ENCODE data around the gene RIPK3. TPM values are rescaled to one million over a fixed set of nuclear protein-coding genes. Genes with fewer than 3 reads are reported as not detected.
A peak's percentile ranks its signal among the peaks of the same experiment; 100 is the strongest.
"Not testable (repeated sequence)": the region's sequence is repeated elsewhere in the genome, so short reads cannot be mapped to it uniquely, and the experiment has no call there.

The RIPK3 gene
- total RNA-seq, 1 experiment from 2014 or later = 24.9 TPM

GRCh38 chr14:24348186-24348585, 8.4 kb upstream of the RIPK3 start:
- no peak for DNase-seq (ENCODE audit: low spot score)

- no peak for DNase-seq (ENCODE audit: low spot score)
Measured at GRCh38 chr14:24347134-24347533, 7.3 kb upstream of the RIPK3 start.

- peak; percentile 7 for DNase-seq (ENCODE audit: low spot score)
Measured at GRCh38 chr14:24343795-24344660, 4.2 kb upstream of the RIPK3 start.

GRCh38 chr14:24342889-24343288, 3.1 kb upstream of the RIPK3 start:
- no peak for DNase-seq (ENCODE audit: low spot score)

- DNase-seq (ENCODE audit: low spot score) = no peak
Measured at GRCh38 chr14:24340606-24341005, 815 bp upstream of the RIPK3 start.

DNA sequence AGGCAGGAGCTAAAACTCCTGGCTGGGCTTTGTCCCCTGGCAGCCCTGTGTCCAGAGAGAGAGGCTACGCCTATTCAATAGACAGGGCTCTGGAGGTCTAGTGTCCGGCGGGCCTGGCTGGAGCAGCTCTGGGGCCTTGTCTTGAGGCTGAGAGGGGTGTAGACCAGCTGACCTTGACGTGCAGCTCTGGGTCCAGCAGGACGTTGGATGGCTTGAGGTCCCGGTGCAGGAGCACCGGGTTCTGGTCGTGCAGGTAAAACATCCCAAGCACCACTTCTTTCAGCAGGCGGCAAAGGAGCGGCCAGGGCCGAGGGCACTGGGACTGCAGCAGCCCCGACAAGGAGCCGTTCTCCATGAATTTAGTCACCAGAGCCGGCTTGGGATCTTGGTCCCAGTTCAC, 948 bp downstream of the RIPK3 start:
- DNase-seq (ENCODE audit: low spot score) = no peak

GRCh38 chr14:24337824-24338175, 2.0 kb downstream of the RIPK3 start:
- no peak for DNase-seq (ENCODE audit: low spot score)

DNA sequence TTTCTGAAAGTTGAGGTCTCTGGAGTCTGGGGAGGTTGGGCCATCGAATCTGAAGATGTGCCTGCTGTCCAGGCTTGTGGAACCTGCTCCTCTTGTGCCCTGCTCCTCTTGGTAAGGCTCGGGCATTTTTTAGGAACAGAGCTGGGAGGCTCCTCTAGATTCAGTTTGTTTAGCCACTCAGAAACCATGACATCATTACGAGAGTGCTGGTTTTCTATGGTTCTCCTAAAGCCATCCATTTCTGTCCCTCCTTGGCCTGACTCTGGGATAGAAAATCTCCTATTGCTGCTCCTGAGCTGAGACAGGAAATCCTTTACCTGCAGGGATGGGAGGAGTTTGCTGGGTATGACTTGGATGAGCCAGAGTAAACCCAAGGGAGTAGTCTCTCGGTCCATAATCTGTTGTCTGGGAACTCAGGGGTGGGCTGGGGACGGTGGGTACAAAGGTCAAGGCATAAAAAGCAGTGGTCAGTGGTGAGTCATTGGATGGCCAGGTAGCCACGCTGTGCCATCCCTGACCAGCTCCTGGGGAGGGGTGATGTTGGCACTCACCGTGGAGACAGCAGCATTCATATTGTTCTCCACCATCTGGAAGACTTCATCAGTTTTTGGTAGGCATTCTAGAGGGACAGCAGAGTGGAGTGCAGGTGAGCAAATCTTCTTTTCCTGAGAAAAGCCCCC, 2.5 kb downstream of the RIPK3 start:
- peak; percentile 33 for DNase-seq (ENCODE audit: low spot score)

DNA sequence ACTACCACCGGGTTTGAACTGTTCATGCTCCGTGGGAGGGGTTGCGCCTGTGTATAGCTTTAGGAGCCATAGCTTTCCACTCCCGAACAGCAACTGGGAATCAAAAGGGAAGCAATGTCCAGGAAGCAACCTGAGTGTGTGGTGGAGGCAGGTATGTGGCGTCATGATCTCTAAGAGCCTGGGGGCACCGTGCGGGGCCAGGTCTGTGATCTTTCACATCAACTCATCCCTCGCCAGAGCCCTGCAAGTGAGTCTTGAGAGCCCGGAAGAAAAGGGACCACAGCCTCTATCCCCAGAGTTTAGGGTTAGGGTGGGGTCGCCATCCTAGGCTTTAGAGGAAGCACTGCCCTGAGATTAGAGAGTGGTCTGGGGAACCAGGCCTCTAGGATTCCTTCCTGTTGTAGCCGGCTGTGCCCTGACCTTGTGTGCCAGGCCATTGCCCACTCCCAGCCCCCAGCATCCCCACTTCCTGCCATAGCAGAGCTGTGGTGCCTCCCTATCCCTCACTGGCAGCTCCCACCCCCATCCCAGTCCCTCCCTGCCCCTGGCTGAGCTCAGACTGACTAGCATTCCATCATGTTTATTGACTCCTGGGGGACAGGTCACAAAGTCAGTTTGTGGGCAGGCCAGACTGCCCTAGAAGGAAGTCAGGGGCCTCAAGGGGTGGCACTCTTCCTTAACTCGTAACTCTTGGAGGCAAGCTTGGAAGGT, 4.2 kb downstream of the RIPK3 start:
- DNase-seq (ENCODE audit: low spot score) = peak; percentile 50

DNA sequence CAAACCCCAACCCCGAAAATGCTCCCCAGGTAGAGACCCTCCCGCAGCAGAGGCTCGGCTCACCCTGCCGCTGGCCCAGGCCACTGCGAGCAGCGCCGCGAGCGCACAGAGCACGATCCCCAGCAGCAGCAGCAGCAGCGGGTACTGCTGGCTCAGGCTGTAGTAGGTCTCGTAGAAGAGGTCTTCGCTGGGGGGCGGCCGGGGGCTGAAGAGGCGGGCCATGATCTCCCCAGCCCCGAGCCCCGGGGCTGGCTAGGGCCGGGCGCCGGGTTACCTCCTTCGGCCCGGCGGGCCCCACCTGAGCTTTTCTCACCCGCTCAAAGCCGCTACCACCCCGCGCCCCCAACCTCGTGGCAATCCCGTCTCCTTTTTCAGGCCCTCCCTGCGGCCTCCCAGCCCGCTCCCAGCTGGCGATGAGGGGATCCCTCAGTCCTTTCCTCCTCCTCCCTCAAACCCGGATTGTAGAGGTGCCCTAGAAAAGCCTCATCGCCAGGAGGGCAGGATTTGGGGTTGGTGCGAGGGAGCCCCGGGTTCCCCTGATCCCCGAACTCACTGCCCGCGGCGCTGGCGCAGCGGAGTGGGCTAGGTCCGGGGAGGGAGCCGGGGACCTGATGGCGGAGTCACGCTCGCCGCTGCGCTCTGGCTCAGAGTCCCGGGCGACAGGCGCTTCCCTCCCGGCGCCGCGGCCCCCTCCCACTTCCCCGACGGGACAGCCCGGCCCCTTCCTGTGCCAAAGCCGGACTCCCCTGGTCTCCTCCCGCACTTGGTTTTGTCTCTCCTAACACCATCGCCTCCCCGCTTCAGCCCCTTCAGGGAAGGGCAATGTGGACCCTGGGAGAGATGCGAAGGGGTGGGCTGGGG, 5.1 kb downstream of the RIPK3 start, which contains the start of gene ADCY4:
Gene ADCY4, minus strand, starts transcription at position 641 of the 861 bp plus-strand sequence. Its CDS starts 419 bp downstream, at position 222.
- DNase-seq (ENCODE audit: low spot score) = no peak

GRCh38 chr14:24332268-24332993, 7.4 kb downstream of the RIPK3 start:
- DNase-seq (ENCODE audit: low spot score) = peak; percentile 71

DNA sequence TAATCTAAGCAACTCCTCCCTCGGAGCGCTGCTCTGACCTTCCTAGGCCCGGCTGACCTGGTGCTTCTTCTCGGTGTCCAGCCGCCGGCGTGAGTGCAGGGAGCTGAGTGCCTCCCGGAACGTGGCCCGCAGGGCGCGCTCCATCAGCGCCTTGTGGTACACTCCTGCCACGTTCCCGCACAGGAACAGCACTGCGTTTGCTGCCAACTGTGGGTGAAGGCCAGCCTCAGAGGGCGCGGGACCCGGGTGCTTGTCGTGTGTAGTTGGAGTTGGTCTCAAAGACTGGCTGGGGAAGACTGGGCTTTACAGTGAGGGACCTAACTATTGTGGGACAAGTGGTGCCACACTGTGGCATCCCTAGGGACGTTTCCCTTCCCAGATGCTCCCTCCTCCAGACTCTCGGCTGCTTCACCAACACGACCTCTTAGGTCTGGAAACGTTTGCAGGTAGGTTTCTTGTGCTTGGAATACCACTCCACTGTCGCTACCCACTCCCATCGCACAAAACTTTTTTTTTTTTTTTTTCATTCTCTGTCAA, 8.0 kb downstream of the RIPK3 start:
- DNase-seq (ENCODE audit: low spot score) = peak; percentile 19

DNA sequence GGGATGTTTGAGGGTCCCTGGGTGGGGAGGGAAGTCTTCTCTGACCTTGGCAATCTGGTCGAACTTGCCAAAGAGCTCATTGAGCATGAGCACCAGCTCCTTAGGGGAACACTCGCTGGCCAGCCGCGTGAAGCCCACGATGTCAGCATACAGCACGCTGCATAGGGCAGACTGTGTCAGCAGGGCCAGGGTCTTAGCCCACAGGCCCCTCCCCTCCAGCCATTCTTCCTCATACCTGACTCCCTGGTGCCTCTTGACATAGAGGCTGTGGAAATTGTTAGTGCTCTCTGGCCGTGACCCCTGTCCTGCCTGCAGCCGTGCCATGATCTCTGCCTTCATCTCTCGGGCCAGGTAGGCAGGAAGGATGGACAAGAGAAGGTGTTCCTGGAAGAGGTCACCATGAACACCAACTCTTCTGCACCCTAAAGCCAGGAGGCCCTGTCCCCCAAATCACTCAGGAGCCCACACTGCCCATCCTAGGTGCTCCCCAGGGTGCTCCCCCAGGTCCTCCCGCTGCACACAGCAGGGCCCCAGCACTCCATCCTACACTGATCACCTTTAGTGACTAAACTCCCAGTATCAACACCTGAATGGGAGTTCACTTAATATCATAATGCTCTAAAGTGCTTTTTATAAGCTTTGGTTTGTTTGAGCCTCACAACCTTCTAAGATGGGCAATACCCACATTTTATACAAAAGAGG, 8.7 kb downstream of the RIPK3 start:
- no peak for DNase-seq (ENCODE audit: low spot score)

DNA sequence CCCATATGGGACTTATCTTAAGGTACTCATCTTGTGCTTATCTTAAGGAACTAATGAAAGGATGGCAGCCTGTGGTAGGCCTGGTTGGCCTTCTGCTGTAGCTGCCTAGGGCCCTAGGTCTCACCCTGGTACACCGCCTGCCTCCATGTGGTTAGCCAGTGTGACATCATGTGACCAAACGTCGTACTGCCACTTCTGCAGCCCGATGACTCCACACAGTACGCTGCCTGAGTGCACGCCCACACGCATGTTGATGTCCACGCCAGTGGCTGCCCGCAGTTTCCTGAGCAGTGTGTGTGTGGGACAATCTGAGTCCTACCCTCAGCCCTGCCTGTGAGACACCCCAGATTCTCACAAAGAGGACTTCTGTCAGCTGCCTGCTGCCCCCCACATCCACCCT, 10.1 kb downstream of the RIPK3 start:
- no peak for DNase-seq (ENCODE audit: low spot score)

GRCh38 chr14:24329073-24329663, 10.6 kb downstream of the RIPK3 start:
- DNase-seq (ENCODE audit: low spot score) = no peak

- not testable (repeated sequence) for DNase-seq (ENCODE audit: low spot score)
Measured at GRCh38 chr14:24327914-24328313, 11.9 kb downstream of the RIPK3 start.

GRCh38 chr14:24327303-24327702, 12.5 kb downstream of the RIPK3 start:
- DNase-seq (ENCODE audit: low spot score) = no peak

DNA sequence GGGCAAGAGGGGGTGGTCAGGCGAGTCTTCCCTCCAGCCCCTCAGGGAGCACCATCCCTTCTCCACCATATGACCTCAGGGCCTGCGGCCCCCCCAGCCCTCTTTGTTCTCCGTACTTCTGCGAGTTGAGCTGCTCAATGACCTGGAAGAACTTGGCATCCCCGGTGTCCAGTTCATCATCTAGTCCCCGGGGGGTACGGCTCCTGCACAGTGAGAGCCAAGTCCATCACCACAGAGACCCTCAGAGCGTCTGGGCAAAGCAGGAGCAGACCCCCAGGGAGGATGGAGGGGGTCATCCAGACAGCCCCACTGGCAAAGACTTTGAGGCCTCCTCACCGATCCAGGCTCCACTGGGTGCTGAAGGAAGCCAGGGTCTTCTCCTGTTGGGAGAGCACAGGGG, 13.8 kb downstream of the RIPK3 start:
- no peak for DNase-seq (ENCODE audit: low spot score)

DNA sequence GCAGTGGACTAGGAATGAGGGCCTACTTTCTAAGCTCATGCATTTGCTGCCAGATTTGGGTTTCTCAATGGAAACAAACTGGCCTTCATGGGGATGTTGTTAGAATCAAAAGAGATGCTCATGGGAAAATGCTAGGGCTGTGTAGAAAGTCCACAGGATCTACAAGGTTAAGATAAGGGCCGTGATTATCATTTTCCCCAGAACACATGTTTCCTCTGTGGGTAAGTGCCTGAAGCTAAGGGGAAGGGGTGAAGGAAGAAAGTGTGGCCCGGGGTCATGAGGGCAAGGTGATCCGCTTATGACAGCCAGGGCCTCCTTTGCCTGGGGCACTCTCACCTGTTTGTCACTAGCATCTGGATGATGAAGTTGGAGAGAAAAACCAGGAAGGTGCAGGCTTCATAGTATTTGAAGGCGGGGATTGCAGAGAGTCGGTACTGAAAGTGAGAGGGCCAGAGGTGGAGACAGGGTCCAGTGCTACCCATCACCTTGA, 14.7 kb downstream of the RIPK3 start:
- DNase-seq (ENCODE audit: low spot score) = no peak
